ENCODE measurements around the gene GJB4. TPM values are rescaled to one million over a fixed set of nuclear protein-coding genes. Genes with fewer than 3 reads are reported as not detected.
"Not testable (repeated sequence)": the region's sequence is repeated elsewhere in the genome, so short reads cannot be mapped to it uniquely, and the experiment has no call there.

Gene GJB4
- total RNA-seq, 2 donors from 2014 or later: not detected

- not testable (repeated sequence) for H3K4me3 Mint-ChIP-seq, ATAC-seq
Observed at GRCh38 chr1:34810781-34811180, 51.2 kb downstream of the GJB4 start.

More at GRCh38 chr1:34810781-34811180, 51.2 kb downstream of the GJB4 start:
- DNase-seq (ENCODE audit: low spot score); H3K36me3 Mint-ChIP-seq; H3K9me3 Mint-ChIP-seq; H3K27me3 Mint-ChIP-seq; H3K4me1 Mint-ChIP-seq (ENCODE audit: low read depth in 2 of 2); H3K27ac Mint-ChIP-seq: not testable (repeated sequence)

Other genes starting within 250 kb of the GJB4 start
- not detected for gene GJB5, start 4.7 kb upstream of the GJB4 start, total RNA-seq
- not detected for gene GJB3, start 21.5 kb downstream of the GJB4 start, total RNA-seq
- 1 to 10 TPM in 1 of 2 donors, under 1 TPM in 1; 0.86 to 5.9 TPM for gene GJA4, start 33.3 kb downstream of the GJB4 start, total RNA-seq
- gene SMIM12, start 100.0 kb downstream of the GJB4 start, total RNA-seq: 10 to 100 TPM; 64.4 to 72.7 TPM
- under 1 TPM; 0.71 to 0.73 TPM for gene DLGAP3, start 169.9 kb downstream of the GJB4 start, total RNA-seq
- gene TMEM35B, start 225.6 kb downstream of the GJB4 start, total RNA-seq: 10 to 100 TPM; 14.3 to 20.3 TPM